Right renal cortex interstitium (tissue), 3 donors: ENCODE measurements around the gene ATP1A4. TPM values are rescaled to one million over a fixed set of nuclear protein-coding genes. Genes with fewer than 3 reads are reported as not detected.

ENCODE experiments used
- DNase-seq, 3 donors: peaks; one replicate each; pipeline ENCODE4 v3.0.0-alpha.2; 2013; ENCODE audit warnings: low read depth in 3 of 3, low spot score in 2 of 3
- polyA plus RNA-seq, 3 donors: library from polyadenylated mRNA; unstranded; fragments of 120-200 nt; gene quantifications; one replicate each; pipeline ENCODE4 v1.2.1, GENCODE V29; 2013; ENCODE audit not compliant: insufficient read length in 3 of 3

ATP1A4 gene
- polyA plus RNA-seq, 3 donors = 0.37 TPM; not detected in 2

- DNase-seq = no peak
These were observed 73.2 kb downstream of the ATP1A4 start for GRCh38 chr1:160224606-160225005.

GRCh38 chr1:160225345-160225744 is 73.9 kb downstream of the ATP1A4 start:
- no peak for DNase-seq

- DNase-seq = no peak
These were observed 75.2 kb downstream of the ATP1A4 start for GRCh38 chr1:160226623-160227022.

GRCh38 chr1:160227034-160227433 is 75.6 kb downstream of the ATP1A4 start:
- no peak for DNase-seq

DNA sequence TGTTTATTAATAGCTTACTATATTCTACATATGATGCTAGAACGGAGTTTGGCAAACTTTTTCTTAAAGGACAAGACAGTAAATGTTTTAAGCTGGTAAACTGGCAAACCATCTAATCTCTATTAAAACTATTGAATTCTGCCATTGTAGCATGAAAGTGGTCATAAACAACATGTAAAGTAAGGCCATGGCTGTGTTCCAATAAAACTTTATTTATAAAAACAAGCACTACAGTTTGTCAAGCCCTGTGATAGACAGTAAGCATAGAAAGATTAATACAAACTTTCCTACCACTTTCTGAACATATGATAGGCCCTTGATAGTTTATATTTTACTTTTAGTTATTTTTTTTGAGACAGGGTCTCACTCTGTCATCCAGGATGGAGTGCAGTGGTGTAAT is 76.2 kb downstream of the ATP1A4 start:
- DNase-seq = no peak

GRCh38 chr1:160228431-160228830 is 77.0 kb downstream of the ATP1A4 start:
- DNase-seq = no peak

- DNase-seq = no peak
These were observed 81.5 kb downstream of the ATP1A4 start for GRCh38 chr1:160232911-160233310.

Other genes with a start within 250 kb of the ATP1A4 start
- gene TAGLN2, start 226.1 kb upstream of the ATP1A4 start, polyA plus RNA-seq = 100 to 1,000 TPM; 116 to 148 (median 133) TPM
- 10 to 100 TPM; 10.7 to 11.6 (median 11.5) TPM for gene IGSF9, start 206.0 kb upstream of the ATP1A4 start, polyA plus RNA-seq
- gene SLAMF9, start 197.4 kb upstream of the ATP1A4 start, polyA plus RNA-seq = not detected
- gene PIGM, start 119.6 kb upstream of the ATP1A4 start, polyA plus RNA-seq = 10 to 100 TPM; 11.5 to 12.2 (median 11.9) TPM
- 10 to 100 TPM; 28.0 to 33.3 (median 29.1) TPM for gene KCNJ10, start 81.4 kb upstream of the ATP1A4 start, polyA plus RNA-seq
- gene KCNJ9, start 70.1 kb upstream of the ATP1A4 start, polyA plus RNA-seq = under 1 TPM; 0.08 to 0.12 (median 0.08) TPM
- 10 to 100 TPM; 24.8 to 33.0 (median 29.2) TPM for gene IGSF8, start 53.0 kb upstream of the ATP1A4 start, polyA plus RNA-seq
- 1 to 10 TPM; 4.2 to 5.8 (median 4.6) TPM for gene ATP1A2, start 35.8 kb upstream of the ATP1A4 start, polyA plus RNA-seq
- gene CASQ1, start 39.0 kb downstream of the ATP1A4 start, polyA plus RNA-seq = under 1 TPM; 0.15 to 0.34 (median 0.18) TPM
- 100 to 1,000 TPM; 129 to 136 (median 132) TPM for gene PEA15, start 53.8 kb downstream of the ATP1A4 start, polyA plus RNA-seq
- 100 to 1,000 TPM; 170 to 208 (median 184) TPM for gene DCAF8, start 110.9 kb downstream of the ATP1A4 start, polyA plus RNA-seq
- gene PEX19, start 133.5 kb downstream of the ATP1A4 start, polyA plus RNA-seq = 10 to 100 TPM; 91.0 to 93.7 (median 91.3) TPM
- gene COPA, start 191.6 kb downstream of the ATP1A4 start, polyA plus RNA-seq = 100 to 1,000 TPM; 162 to 174 (median 166) TPM
- 100 to 1,000 TPM; 156 to 175 (median 157) TPM for gene NCSTN, start 191.8 kb downstream of the ATP1A4 start, polyA plus RNA-seq
- under 1 TPM; 0.06 to 0.13 (median 0.08) TPM for gene NHLH1, start 215.5 kb downstream of the ATP1A4 start, polyA plus RNA-seq
- 10 to 100 TPM; 30.9 to 33.7 (median 32.8) TPM for gene VANGL2, start 249.0 kb downstream of the ATP1A4 start, polyA plus RNA-seq